ENCODE measurements around the gene ITIH5.

Gene ITIH5

DNA sequence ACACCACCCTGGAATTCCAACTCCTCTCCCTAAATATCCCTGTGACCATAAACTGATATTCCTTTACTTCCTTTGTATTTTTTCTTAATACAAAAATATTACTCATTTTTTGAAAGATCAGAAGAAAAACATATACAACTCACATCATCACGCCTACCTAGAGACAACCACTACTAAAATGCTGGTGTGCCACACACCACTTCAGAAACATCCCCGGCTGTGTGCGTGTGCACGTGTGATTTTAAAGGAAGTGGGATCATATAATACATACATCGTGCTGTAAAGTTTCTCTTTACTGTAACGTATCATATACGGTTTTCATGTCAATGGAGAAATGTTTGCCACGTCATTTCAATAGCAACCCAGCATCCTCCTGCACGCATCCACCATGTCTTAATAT is 76.5 kb downstream of the ITIH5 start:
- FAIRE-seq (no peak), DNase-seq (ENCODE audit: insufficient read length, low spot score) (no peak)

DNA sequence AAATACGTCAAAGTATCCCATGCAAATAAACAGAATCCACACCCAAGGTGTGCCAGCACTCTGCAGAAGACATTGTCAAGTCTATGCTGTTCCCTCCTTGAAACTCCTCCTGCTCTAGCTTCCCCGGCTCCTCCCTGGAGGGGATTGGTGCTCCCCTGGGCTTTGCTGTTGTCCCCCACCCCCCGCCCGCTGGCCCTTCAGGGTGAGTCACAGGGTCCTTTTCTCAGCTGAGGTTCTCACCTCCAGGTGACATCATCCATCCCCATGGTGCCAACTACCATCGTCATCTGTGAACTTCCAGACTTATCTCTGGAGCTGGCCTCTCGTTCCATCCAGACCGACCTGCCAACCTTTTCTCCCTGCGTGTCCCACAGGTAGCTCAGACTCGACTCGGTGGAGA is 77.0 kb downstream of the ITIH5 start:
- no peak for DNase-seq (ENCODE audit: insufficient read length, low spot score)
- no peak for FAIRE-seq

DNA sequence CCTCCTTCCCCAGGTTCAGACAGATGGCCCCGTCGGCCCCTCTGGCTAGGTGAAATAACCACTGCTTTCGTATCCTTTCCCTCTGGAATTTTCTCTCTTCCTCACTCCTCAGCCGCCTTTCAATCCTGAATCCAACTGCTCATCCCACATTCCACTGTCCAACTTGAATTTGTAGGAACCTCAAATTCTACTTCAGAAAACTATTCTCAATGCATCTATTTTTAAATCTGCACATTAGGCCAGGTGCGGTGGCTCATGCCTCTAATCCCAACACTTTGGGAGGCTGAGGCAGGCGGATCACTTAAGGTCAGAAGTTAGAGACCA is 78.9 kb downstream of the ITIH5 start:
- no peak for DNase-seq (ENCODE audit: insufficient read length, low spot score)
- FAIRE-seq, result no peak

DNA sequence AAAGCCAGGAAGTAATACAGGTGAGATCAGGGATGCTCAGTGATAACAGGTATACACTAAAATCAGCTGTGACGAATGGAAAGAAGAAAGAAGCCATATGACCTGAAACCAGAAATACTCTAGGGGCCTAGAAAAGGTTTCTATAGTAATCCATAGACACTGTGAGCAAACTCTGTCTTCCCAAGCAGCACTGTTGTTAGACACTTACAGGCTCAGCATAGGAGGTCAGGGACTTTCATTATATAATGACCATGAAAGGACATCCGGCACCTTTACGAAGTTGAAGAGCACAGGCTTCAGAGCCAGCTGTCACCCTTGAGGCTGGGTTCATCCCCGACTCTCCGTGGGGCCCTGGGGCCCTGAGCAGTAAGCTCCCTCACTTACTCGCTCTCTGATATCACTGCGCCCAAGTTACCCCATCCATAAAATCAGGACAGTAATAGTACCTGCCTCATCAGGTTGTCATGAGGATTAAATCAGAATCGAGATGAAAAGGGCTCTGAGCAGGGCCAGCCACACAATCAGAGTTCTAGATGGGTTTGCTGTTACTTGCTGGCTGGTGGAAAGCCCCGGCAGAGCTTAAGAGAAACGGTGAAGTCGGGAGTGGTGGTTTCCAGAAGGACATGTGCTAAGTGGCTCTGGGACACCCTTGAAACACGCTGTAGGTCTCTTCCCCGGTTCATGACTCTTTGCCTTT is 79.5 kb downstream of the ITIH5 start:
- FAIRE-seq (no peak), DNase-seq (ENCODE audit: insufficient read length, low spot score) (no peak)

DNA sequence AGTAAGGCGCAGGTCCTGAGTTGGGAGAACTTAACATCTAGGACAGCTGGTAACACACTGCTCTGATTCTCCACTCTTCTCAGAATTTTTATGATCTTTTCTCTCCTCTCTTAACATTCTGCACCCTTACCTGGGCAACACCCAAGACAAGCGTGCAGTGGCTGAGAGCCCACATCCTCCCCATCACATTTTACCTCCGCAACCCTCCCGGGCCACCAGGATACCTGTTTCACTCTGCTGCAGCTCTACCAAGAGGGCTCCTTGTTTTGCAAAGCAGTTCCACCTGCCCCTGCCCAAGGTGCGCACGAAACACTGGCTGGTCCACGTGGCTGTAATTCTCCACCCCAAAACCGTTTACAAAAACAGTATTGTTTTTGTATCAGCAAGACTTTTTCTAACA is 81.5 kb downstream of the ITIH5 start:
- FAIRE-seq (no peak), DNase-seq (ENCODE audit: insufficient read length, low spot score) (no peak)

DNA sequence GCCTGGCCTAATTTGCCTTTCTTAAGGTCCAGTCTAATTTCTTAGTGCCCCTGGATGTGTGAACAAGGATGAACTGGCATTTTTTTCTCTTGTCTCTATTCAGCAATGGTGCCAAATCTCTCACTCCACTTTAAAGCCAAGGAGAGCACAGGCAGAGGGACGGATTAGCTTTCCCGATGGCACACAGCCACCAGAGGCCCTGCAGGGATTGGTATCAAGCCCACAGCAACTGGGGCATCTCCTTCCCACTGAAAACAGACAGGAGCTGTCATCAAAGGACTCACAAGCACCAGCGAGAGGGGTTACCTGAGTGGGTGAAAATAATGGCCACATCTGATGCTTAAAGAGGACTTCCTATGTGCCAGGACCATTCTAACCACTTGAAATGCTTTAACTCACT is 83.1 kb downstream of the ITIH5 start:
- no peak for DNase-seq (ENCODE audit: insufficient read length, low spot score)

DNA sequence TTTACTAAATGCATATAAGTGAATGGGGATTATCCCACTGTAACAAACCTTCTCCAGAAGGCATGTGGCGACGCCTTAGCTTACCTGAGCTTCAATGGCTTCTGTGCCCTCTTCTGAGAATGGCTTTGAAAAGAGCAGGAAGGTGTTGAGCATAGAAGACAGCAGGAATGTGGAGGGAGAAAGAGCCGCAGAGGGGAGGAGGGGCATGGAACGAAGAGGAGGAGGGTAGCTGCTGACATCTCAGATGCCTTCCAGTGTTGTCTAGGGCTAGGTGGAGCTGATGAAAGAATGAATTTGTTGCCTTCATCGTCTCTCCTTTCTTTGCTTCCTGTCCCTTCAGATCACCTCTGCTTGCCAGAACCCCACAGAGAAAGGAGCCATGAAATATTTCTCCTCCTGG is 86.2 kb downstream of the ITIH5 start:
- FAIRE-seq (no peak), DNase-seq (ENCODE audit: insufficient read length, low spot score) (no peak)

More for the DNA sequence above, 83.1 kb downstream of the ITIH5 start:
- FAIRE-seq, result no peak

DNA sequence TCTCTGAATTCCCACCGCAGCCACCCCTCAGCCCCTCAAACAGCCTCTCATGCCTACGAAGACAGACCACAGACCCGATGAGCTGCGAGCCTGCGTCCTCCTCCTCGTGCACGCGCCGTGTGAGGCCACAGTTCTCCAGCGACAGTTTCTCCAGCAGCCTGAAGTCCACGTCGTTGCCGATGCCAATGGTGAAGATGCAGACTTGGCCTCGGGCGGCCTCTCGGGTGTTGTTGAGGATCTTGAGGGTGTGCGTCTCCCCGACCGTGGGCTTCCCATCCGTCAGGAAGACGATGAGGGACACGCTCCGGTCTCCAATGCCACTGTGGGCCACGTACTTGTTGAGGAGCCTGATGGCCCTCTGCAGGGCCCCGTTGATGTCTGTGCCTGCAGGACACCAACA is 87.1 kb downstream of the ITIH5 start:
- DNase-seq (ENCODE audit: insufficient read length, low spot score) (no peak), FAIRE-seq (no peak)

DNA sequence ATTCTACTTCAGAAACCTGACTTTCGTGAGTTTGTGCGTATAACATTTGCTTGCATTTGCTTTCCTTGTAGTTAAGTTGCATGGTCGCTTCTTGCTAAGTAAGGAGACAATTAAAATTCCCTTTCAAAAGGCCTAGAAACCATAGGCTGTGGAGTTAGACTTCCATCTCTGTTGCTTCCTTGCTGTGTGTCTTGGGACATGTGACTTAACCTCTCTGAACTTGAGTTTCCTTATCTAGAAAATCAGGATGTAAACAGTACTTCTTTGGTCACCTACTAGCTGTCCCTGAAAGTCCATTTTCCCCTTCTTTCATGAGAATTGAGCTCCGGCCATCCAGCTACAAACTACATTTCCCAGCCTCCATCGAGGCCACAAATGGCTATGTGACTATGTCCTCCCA is 89.2 kb downstream of the ITIH5 start:
- FAIRE-seq (no peak), DNase-seq (ENCODE audit: insufficient read length, low spot score) (no peak)

DNA sequence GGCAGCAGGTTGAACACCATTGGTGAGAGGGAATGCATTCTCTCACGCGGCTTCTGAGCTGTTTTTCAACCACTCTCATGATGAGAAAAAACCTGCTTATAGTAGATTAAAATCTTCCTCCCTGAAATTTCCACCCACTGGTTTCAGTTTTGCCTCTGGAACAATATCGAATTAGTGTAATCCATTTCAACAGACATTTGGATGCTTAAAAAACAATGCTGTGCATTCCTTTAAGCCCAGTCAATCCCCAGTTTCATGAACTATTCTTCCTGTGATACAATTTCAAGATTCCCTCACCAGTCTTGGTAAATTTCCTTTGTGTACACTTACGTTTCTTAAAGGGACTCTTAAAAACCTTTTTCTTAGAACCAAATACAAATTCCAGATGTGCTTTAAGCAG is 89.6 kb downstream of the ITIH5 start:
- FAIRE-seq (no peak), DNase-seq (ENCODE audit: insufficient read length, low spot score) (no peak)

DNA sequence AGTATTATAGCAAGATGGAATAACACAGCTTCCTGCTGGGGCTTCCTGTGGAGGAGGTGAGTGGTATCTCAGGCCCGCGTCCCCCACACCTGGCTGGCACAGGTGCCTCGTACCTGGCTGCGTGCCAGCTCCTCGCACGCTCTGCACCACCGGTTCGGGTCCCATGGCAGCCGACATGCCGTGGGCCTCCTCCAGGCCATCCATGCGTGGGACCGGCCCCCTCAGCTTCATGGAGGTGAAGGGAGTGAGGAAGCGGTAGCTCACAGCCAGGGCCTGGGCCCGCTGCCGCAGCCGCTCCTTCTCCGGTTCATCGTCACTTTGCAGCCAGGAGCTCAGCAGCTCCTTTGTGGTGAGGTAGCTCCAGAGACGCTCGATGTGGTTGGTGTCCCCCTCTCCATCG is 90.4 kb downstream of the ITIH5 start:
- FAIRE-seq, result no peak
- DNase-seq (ENCODE audit: insufficient read length, low spot score), result no peak

DNA sequence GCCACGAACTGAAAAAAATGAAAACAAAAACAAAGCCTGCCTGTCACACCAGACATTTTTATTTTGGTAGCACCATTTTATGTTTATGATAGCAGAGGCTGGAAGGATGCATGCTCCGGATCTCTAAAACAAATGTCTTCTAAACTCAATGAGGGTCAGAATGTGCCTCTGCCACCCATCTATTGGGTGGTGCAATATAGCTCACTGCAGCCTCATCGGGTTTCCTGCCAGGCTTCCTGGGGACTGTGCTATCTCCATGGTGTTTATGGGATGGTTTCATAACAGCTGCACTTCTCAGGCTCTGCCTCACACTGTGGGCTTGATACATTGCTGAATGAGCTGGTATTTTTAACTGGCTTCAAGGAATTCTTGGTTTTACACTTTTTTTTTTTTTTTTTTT is 94.4 kb downstream of the ITIH5 start:
- no peak for DNase-seq (ENCODE audit: insufficient read length, low spot score)
- FAIRE-seq, result no peak

DNA sequence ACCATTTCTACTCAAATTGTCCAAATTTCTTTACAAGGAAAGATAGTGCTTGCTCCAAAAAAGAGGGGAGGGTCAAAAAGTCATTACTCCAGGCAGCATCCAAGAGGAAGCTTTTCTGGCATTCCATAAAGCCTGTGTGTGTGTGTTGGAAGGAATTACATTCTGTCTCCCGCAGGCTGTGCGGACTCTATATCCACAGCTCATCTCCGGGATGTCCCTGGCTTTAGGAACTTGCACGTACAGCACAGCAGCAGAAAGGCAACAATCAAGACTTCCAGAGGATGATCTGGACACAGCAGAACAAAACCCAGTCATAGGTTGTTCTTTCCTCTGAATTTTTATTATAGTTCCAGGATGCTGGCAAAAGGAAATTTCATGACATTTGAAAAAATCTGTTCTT is 94.8 kb downstream of the ITIH5 start:
- no peak for FAIRE-seq
- DNase-seq (ENCODE audit: insufficient read length, low spot score), result no peak

DNA sequence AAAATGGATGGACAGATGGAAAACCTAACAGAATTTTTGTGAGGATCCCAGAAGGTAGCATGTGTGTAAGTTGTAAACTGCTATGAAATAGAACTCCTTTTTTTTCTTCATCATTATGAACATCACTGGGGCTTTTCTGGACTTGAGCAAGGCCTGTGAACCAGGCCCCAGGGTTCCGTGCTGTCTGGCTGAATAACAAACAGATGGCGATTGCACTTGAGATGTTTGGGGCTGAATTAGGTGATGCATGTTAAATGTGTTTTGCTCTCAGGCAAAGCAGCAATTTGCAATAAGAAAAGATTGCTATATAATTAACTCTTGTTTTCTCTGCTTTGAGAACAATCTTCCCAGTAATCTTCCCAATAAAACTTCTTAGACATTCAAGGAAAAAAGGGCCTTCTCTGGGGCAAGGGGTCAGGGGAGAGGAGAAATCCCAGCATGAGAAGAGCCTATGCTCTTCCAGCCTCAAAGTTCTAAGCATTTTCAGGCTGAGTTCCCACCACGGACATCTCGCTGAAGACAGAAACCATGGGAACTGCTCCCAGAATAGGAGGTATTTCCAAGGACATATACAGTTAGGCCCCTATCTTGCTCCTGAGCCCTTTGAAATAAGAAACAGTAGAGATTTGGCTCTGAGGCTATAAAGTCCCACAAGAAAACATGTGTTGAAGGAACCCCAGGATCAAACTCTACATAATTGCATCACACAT is 98.7 kb downstream of the ITIH5 start:
- DNase-seq (ENCODE audit: insufficient read length, low spot score), result no peak
- no peak for FAIRE-seq

DNA sequence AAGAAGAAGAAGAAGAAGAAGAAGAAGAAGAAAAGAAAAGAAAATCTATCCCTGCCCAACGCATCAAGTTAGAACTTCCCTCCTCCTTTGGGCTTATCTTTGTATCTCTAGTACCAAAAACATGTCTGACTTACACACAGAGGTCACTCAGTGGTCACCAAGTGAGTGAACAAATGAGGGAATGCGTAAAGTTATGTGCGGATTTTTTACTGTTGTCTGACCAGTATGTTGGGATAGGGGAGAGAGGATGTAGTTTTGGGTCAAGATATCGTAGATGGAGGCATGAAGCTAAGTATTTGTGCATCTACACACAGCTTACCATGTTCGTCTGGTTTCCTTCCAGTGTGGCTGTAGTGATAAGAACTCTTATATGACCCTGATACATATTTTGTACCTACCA is 99.9 kb downstream of the ITIH5 start:
- no peak for DNase-seq (ENCODE audit: insufficient read length, low spot score)
- FAIRE-seq, result no peak

DNA sequence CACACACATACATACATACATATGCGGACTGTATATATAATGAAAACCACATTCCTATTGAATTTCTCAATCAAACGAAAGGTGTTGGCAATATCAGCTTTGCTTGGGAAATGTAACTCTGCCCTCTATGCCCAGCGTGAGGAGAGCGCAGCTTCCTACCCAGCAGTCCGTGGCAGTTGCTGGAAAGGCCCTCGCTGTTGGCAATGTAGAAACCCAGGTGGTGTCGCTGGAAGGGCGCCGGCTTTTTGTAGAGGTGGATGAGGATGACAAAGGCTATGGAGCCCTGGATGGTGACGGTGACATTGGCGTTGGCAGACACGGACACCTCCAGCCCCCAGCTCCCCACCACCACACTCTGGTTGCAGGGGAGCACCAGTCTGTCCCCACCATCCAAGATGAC is 100.9 kb downstream of the ITIH5 start:
- DNase-seq (ENCODE audit: insufficient read length, low spot score) (no peak), FAIRE-seq (no peak)

DNA sequence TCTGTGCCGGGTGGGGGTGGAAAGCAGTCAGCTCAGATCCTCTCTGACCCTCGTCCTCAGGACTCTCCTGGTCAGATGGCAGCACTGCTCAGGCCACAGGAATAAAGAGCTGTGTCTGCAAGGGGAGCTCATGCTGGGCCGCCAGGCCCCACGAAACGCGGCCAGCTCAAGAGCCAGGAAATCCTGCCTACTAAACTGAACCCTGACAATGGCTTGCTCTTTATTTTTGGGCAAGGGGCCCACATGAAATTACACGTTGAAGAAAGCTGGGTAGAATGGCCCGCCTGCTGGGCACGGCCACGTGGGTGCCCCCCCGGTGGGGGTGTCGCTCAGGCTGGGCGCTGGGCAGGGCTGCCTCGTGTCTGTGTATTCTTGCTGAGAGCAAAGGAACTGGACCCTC is 103.0 kb downstream of the ITIH5 start:
- no peak for FAIRE-seq
- DNase-seq (ENCODE audit: insufficient read length, low spot score), result no peak

DNA sequence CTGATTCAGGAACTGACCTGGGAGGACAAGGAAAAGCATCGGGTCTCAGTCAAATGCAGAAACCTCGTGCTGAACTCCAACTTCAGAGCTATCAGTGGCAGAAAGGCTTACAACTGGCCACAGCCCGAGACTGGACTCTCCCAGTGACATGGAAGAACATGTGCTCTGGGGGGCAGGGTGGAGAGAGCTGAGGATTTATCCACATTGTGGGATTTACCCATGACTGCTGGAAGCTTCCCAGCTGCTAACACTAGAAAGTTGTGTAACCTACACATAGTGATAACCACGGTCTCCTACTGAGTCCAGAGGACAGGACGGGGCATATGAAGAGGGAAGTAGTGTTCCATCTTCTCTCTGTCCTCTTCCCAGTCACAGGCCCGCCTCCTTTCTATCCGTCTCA is 103.4 kb downstream of the ITIH5 start:
- DNase-seq (ENCODE audit: insufficient read length, low spot score) (no peak), FAIRE-seq (no peak)

DNA sequence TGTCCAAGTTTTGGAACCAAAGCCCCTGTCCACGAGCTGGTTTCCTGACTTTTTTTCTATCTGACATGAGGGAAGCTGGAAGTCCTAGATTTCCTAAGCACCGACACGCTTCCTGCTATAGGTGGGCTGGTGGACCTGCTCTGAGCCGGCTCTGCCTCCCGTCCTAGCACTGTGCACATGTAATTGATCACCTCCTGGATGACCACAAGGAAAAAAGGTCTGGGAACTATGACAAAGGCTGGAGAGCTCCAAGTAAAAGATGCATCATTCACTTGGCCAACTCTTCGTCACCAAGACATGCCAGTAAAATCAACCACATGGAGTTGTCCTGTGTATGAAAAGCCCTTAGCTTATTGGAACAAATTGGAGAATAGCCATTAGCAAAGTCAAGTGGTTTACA is 104.8 kb downstream of the ITIH5 start:
- DNase-seq (ENCODE audit: insufficient read length, low spot score), result no peak
- no peak for FAIRE-seq

DNA sequence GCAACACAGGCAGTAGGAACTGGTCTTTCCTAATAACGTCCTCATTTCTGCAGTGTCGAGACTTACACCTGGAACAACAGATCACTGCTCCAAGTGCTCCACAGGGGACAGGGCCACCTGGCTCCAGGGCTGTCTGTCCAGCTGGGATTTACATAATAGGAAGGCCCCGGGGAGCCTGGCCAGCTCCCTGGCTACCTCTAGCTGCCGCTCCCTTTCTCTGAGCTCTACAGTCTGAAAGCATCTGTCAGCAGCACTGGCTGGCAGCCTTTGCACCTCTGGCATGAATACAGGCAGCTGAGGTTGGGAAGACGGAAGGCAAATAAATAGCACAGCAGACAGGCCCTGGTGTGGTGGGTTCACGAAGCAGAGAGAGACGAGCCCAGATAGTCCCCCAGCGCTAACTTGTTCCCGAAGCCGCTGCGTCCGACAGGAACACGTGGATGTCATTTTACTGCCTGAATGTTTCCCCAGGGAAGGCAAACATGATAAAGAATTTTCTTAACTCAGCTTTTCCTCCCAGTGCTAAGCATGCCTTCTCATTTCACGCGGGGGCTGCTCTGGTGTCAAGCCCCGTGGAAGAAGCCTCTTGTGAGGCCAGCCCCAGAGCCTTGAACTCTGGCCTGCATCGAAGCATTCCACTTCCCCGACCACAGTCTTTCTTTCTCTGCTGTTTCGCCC is 105.4 kb downstream of the ITIH5 start:
- no peak for DNase-seq (ENCODE audit: insufficient read length, low spot score)

DNA sequence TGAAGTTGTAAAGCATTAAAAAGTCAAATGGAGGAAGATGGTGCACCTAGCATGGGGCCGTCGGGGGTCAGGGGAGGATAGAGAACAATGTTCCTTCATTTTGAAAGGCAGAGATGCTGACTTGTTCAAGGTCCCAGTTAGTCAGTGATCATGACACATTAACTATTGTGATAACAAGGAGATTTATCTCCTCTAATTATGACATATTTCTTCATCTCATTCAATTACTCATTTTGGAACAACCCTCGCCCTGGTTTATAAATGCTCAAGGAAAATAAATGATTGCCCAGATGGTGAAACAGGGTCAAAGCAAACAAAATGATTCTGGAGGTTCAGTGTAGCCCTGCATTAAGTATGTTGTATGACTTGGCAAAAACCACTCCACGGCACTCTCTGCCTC is 106.2 kb downstream of the ITIH5 start:
- no peak for FAIRE-seq
- no peak for DNase-seq (ENCODE audit: insufficient read length, low spot score)

More for the DNA sequence above, 105.4 kb downstream of the ITIH5 start:
- FAIRE-seq, result no peak

DNA sequence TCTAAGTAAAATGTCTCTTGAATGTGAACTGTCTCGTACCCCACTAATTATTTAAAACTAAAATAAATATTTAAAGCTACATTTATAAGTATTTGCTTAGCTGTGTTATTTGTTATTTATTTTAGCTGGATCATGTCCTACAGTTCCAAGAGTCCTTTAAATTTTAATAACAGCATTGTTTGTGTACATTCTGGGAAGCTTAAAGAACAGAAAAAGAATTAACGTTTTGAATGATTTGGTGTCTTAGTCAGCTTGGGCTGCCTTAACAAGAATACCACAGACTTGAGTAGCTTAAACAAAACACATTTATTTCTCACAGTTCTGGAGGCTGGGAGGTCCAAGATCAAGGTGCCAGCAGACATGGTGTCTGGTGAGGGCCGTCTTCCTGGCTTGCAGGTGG is 107.4 kb downstream of the ITIH5 start:
- DNase-seq (ENCODE audit: insufficient read length, low spot score), result no peak
- FAIRE-seq, result no peak

Data from GM19239 (cell line).